KG1 (cell line): ENCODE data around the gene UAP1L1.
"Not testable (repeated sequence)": the region's sequence is repeated elsewhere in the genome, so short reads cannot be mapped to it uniquely, and the experiment has no call there.

Experiments used
- DNase-seq: peaks from one replicate; lab custom pipeline; 2025; lab: John Stamatoyannopoulos, UW

Gene UAP1L1, protein sequence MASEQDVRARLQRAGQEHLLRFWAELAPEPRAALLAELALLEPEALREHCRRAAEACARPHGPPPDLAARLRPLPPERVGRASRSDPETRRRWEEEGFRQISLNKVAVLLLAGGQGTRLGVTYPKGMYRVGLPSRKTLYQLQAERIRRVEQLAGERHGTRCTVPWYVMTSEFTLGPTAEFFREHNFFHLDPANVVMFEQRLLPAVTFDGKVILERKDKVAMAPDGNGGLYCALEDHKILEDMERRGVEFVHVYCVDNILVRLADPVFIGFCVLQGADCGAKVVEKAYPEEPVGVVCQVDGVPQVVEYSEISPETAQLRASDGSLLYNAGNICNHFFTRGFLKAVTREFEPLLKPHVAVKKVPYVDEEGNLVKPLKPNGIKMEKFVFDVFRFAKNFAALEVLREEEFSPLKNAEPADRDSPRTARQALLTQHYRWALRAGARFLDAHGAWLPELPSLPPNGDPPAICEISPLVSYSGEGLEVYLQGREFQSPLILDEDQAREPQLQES

GRCh38 chr9:137077010-137077747 lies at the start of gene UAP1L1:
UAP1L1 (plus strand) TSS chr9:137077517; CDS start chr9:137077533, 16 bp downstream.
- DNase-seq: no peak

GRCh38 chr9:137028263-137029057 lies 48.9 kb upstream of the UAP1L1 start:
- DNase-seq: peak; percentile 72

DNA sequence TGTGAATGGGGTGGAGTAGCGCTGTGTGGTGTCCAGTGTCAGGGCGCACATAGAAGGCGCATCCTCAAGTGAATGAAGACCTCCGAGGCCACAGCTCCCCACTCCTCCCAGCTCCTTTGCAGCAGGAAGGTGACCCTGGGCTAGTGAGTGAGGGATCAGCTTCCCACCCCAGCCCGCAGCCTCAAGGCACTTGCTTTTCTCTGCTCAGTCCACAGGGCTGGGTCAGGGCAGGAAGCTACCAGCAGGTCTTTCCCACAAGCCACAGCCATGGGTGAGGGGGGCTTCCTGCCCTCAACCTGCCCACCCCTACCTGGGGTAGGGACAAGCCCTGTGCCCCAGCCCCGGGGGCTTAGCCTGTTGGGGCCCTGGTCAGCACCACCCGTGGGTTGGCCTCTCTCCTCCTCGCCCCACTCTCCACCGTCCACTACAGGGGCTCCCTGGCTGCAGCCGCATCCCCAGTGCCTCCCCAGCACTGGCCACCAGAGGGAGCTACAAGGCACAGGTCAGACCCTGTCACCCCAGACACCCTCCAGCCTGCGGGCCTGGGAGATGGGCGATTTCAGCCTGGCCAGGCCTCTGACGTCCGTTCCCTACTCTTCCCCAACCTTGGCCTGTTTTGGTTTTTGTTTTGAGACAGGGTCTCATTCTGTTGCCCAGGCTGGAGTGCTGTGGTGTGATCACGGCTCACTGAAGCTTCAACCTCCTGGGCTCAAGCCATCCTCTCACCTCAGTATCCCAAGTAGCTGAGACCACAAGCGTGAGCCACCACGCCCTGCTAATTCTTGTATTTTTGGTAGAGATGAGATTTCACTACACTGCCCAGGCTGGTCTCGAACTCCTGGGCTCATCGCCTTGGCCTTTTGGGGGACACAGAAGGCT lies 48.0 kb upstream of the UAP1L1 start:
- peak; percentile 88 for DNase-seq

DNA sequence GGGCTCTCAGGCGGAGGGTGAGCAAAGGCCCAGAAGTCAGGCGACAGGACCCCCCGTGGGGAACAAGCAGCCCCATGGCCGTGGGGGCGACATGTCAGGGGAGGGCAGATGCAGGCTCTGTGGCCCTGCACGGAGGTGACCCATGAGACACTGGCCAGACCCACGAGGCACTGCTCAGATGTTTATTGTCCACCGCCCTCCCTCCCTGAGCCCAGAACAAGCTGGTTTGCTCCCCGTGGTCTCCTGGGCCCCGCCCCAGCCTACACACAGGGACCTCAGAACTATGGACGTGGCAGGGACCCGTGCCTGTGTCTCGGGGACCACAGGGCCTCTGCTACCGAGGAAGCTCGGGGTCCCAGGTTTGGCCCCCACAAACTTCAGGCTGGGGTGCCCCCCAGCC lies 47.3 kb upstream of the UAP1L1 start:
- peak; percentile 67 for DNase-seq

- peak; percentile 79 for DNase-seq
Observed at GRCh38 chr9:137030538-137031527, 46.5 kb upstream of the UAP1L1 start.

DNA sequence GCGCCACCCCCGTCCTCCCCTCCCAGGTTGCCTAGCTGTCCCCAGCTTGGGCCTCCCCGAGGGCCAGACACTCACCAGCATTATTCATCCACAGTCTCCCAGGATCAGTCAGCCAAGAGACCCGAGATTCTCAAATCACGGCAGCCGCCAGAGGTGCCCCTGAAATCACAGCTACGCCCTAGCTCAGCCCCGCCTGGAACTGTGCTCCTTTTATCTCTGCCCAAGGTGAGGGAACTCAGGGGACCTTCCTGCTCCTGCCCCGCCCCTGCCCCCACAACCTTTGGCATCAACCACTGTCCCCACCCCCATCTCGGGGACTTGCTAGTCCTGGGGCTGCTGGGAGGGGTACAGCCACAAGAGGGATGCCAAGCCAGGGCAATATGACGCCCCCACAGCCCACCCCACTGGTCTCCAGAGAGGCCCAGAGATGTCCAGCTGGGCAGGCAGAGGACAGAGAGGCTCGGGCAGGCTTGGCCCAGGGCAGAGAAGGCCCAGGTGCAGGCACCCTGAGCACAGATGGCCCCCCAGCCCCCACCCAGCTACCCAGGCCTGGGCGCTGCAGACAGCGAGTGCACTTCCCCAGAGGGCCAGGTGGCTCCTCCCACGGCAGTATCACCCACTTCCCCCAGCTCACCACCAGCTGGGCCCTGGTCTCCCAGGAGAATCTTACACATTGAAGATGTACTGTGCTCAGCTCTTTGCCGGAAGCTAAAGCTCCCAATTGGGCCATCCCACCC lies 45.2 kb upstream of the UAP1L1 start, which contains the start of gene FUT7:
FUT7 (minus strand) TSS at position 185 of the 737 bp plus-strand sequence; CDS start at position 88, 97 bp downstream.
- no peak for DNase-seq

DNA sequence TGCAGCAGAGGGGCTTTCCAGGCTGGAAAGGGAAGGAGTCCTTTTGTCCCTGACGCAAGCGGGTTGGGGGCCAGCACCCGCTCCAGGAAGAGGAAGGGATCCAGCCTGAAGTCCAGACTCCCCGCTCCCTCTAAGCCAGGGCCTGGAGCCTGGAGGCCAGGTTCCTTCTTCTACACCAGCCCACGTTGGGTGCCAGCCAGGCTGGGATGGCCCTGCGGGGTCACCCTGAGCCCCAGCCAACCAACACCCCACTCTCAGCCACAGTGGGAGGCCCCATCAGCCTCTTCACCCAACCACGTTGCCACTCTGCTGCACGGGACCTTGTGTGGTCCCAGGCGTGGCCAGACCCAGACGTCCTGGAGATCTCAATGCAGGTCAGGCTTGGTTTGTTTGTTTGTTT lies 44.5 kb upstream of the UAP1L1 start:
- no peak for DNase-seq

DNA sequence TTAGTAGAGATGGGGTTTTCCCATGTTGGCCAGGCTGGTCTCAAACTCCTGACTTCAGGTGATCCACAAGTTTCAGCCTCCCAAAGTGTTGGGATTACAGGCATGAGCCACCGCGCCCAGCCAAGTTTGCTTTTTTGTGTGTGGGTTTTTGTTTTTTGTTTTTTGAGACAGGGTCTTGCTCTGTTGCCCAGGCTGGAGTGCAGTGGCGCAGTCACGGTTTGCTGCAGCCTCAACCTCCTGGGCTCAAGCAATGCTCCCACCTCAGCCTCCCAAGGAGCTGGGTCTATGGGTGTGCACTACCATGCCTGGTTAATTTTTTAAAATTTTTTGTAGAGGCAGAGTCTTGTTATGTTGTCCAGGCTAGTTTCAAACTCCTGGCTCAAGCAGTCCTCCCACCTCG lies 43.8 kb upstream of the UAP1L1 start:
- not testable (repeated sequence) for DNase-seq

DNA sequence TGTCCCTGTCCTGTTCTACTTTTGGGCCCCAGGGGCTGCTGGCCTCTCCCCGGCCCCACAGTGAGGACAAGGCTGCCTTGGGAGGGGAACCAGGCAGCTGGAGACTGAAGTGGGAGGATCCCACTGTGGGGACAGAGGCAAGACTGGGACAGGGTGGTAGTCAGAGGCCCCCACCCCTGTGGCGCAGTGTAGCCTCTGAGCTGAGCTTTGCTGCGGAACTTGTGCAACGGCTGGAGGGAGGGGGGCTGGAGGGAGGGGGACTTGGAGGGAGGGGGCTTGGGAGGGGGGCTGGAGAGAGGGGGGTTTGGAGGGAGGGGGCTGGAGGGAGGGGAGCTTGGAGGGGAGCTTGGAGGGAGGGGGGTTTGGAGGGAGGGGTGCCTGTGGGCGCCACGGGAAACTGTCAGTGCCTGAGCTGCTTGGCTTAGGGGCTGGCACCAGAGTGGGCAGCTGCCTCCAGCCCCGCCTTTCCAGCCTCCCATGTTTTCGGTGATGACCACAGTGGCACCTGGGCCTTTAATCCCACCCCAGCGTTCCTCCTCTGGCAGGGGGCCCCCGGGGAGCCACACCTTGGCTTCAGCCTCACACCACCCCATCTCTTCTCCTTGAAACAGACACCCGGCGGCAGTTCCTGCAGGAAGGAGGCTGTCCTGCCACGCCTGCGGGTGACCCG lies 43.1 kb upstream of the UAP1L1 start:
- DNase-seq: peak; percentile 46

- peak; percentile 88 for DNase-seq
Observed at GRCh38 chr9:137034709-137035506, 42.4 kb upstream of the UAP1L1 start.

- DNase-seq: no peak
Observed at GRCh38 chr9:137035507-137035834, 41.8 kb upstream of the UAP1L1 start.

DNA sequence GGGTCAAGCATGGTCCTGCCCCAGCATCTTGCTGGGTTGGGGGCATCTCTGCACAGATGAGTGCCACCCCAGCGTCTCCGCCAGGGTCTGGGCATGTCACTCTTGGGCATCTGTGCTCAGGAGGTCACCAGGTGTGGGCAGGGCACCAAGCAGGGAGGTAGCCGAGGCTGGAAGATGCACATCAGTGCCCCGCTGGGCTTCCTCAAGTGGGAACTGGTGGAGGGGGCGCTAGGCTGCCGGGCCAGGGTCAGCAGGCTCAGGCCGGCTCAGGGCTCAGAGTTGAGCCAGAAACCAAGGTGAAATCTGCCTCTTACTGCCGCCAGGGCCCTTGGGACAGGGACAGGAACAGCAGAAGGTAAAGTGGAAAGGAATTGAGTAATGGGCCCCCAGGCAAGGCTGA lies 41.4 kb upstream of the UAP1L1 start:
- DNase-seq: no peak

GRCh38 chr9:137037035-137037434 lies 40.3 kb upstream of the UAP1L1 start:
- no peak for DNase-seq

- DNase-seq: no peak
Observed at GRCh38 chr9:137037483-137037882, 39.8 kb upstream of the UAP1L1 start.

- no peak for DNase-seq
Observed at GRCh38 chr9:137038916-137039315, 38.4 kb upstream of the UAP1L1 start.

DNA sequence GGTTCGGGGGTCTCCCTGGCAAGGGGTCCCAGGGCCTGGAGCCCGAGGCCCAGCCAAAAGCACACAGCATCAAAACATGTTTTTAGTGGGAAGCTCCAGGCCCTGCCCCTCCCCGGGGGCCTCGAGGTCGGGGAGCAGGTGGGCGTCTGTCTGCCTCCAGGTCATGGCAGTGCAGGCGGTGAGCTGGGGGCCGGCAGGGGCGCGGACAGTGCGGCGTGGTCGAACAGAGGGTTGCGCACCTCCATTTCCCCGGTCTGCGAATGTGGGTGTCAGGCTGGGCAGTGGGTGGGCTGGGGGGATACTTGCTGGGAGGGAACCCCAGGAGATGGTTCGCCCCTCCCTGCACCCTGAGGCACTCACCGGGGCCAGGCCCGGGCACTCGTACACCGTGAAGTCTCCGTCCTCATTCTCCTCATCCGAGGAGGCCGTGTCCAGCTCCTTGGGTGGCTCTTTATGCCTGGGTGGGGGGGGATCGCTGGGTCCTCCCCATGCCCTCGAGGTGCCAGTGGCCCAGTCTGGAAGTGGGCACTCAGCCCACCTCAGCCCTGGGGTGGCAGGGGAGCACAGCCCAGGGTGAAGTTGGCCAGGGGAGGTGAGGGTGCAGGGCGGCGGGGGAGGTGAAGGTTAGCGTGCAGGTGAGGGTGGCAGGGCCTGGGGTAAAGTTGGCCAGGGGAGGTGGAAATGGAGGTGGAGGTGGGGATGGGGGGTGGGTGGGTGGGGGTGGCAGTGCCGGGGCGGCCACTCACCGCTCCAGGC lies 37.5 kb upstream of the UAP1L1 start:
- DNase-seq: no peak

DNA sequence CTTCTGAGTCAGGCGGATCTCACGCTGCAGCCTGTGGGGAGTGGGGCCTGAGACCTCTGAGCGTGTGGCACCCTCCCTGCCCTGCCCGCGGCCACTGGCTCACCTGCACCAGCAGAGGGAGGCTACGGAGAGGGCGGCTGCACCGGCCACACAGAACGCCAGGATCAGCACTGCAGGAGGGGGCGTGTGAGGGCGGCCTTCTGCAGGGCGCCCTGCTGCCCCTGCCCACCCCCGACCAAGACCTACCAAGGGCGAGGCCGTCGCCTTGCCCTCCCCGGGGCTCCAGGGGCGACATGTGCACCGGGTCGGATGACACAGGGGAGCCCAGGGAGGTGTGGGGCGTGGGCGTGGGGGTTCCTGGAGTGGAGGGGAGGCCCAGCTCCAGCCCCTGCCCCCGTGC lies 36.7 kb upstream of the UAP1L1 start:
- no peak for DNase-seq
